NCI-H2029 (cell line): ENCODE data around the gene RIN3.

Experiments
- DNase-seq: peaks from one replicate; lab custom pipeline; 2025; lab: John Stamatoyannopoulos, UW

Gene RIN3

GRCh38 chr14:92651106-92651757 is 137.7 kb downstream of the RIN3 start:
- DNase-seq = no peak

GRCh38 chr14:92651758-92652406 is 138.3 kb downstream of the RIN3 start:
- DNase-seq = no peak

- DNase-seq = no peak
Measured at GRCh38 chr14:92652413-92653151, 139.0 kb downstream of the RIN3 start.

GRCh38 chr14:92653162-92653651 is 139.6 kb downstream of the RIN3 start:
- no peak for DNase-seq

GRCh38 chr14:92654239-92654901 is 140.8 kb downstream of the RIN3 start:
- DNase-seq = no peak

- no peak for DNase-seq
Measured at GRCh38 chr14:92655419-92656201, 142.0 kb downstream of the RIN3 start.

GRCh38 chr14:92656306-92657081 is 142.9 kb downstream of the RIN3 start:
- no peak for DNase-seq

- DNase-seq = no peak
Measured at GRCh38 chr14:92657457-92658142, 144.0 kb downstream of the RIN3 start.

GRCh38 chr14:92658160-92658559 is 144.6 kb downstream of the RIN3 start:
- no peak for DNase-seq

- no peak for DNase-seq
Measured at GRCh38 chr14:92658684-92659083, 145.1 kb downstream of the RIN3 start.

GRCh38 chr14:92659765-92660561 is 146.4 kb downstream of the RIN3 start:
- no peak for DNase-seq

- no peak for DNase-seq
Measured at GRCh38 chr14:92660571-92660970, 147.0 kb downstream of the RIN3 start.

- no peak for DNase-seq
Measured at GRCh38 chr14:92663049-92663448, 149.5 kb downstream of the RIN3 start.

- no peak for DNase-seq
Measured at GRCh38 chr14:92665661-92666110, 152.1 kb downstream of the RIN3 start.

- DNase-seq = no peak
Measured at GRCh38 chr14:92666251-92666650, 152.7 kb downstream of the RIN3 start.

- no peak for DNase-seq
Measured at GRCh38 chr14:92668276-92668973, 154.8 kb downstream of the RIN3 start.

- no peak for DNase-seq
Measured at GRCh38 chr14:92670160-92670559, 156.6 kb downstream of the RIN3 start.

- no peak for DNase-seq
Measured at GRCh38 chr14:92670643-92671366, 157.2 kb downstream of the RIN3 start.
